PC-9 (cell line): ENCODE data around the gene ACACB. TPM values are rescaled to one million over a fixed set of nuclear protein-coding genes. Genes with fewer than 3 reads are reported as not detected.

Experiments used
- BruUV-seq: library from RNA; stranded (reverse); fragments of 400-500 nt; replicated peaks from 2 replicates; lab custom pipeline; 2021; lab: Mats Ljungman, UMichigan
- CTCF ChIA-PET: fragments of 300-600 bp; sonication (Branson Sonifier 250); formaldehyde crosslinking; loops from one replicate; lab custom pipeline; 2022; ENCODE audit warnings: antibody characterized with exemption; lab: Charles Lee
- POLR2A ChIA-PET: fragments of 300-600 bp; sonication (Branson Sonifier 250); formaldehyde crosslinking; loops from one replicate; lab custom pipeline; 2022; ENCODE audit warnings: antibody characterized with exemption; ENCODE audit not compliant: unreplicated experiment; lab: Charles Lee
- DNase-seq, 2 experiments: peaks; one replicate each; pipeline versions ENCODE4 v3.0.0 to v3.0.0-alpha.2; 2015 to 2022; ENCODE audit warnings: mixed read lengths in 1 of 2
- H2AFZ ChIP-seq: fragments of 200-600 bp; sonication (generic); 2 replicates; pipeline ENCODE4 v1.8.1; 2017; ENCODE audit warnings: antibody characterized with exemption
- H3F3A ChIP-seq: fragments of 200-600 bp; sonication (generic); 2 replicates; pipeline ENCODE4 v1.8.1; 2017; ENCODE audit warnings: antibody characterized with exemption, mild to moderate bottlenecking, low read depth; ENCODE audit not compliant: insufficient read depth
- H3K27ac ChIP-seq: fragments of 200-600 bp; sonication (generic); 2 replicates; pipeline ENCODE4 v1.6.1; 2016; ENCODE audit warnings: mixed run types
- H3K27me3 ChIP-seq: fragments of 200-600 bp; sonication (generic); 2 replicates; pipeline ENCODE4 v1.6.1; 2016; ENCODE audit warnings: low read depth, mixed run types; ENCODE audit not compliant: insufficient read depth
- H3K36me3 ChIP-seq: fragments of 200-600 bp; sonication (generic); 2 replicates; pipeline ENCODE4 v1.6.1; 2016; ENCODE audit warnings: low read depth, mixed run types
- H3K4me1 ChIP-seq: fragments of 200-600 bp; sonication (generic); replicated peaks from 2 replicates; pipeline ENCODE4 v1.6.1; 2016; ENCODE audit warnings: mixed run types; ENCODE audit not compliant: insufficient read depth
- H3K4me2 ChIP-seq: fragments of 200-600 bp; sonication (generic); 2 replicates; pipeline ENCODE4 v1.6.1; 2017; ENCODE audit warnings: mixed run types
- H3K4me3 ChIP-seq: fragments of 200-600 bp; sonication (generic); 2 replicates; pipeline ENCODE4 v1.6.1; 2016; ENCODE audit warnings: mixed run types
- H3K79me2 ChIP-seq: fragments of 200-600 bp; sonication (generic); 2 replicates; pipeline ENCODE4 v1.6.1; 2017; ENCODE audit warnings: low read depth, mixed run types
- H3K9me2 ChIP-seq: fragments of 200-600 bp; sonication (generic); 2 replicates; pipeline ENCODE4 v1.8.1; 2017; ENCODE audit warnings: mild to moderate bottlenecking; ENCODE audit not compliant: insufficient read depth
- H3K9me3 ChIP-seq: fragments of 200-600 bp; sonication (generic); 2 replicates; pipeline ENCODE4 v1.8.1; 2016; ENCODE audit warnings: low read depth; ENCODE audit not compliant: insufficient read depth
- H4K20me1 ChIP-seq: fragments of 200-600 bp; sonication (generic); 2 replicates; pipeline ENCODE4 v1.8.1; 2017; ENCODE audit not compliant: insufficient read depth
- CTCF ChIP-seq: fragments of 200-600 bp; sonication (generic); conservative IDR thresholded peaks from 2 replicates; pipeline ENCODE4 v1.6.1; 2017; ENCODE audit warnings: mixed run types, antibody characterized with exemption, mild to moderate bottlenecking, moderate library complexity
- EZH2 ChIP-seq: fragments of 200-600 bp; sonication (generic); IDR thresholded peaks from 2 replicates; pipeline ENCODE4 v1.8.0; 2017; ENCODE audit warnings: antibody characterized with exemption, low read depth
- intact Hi-C: fragments of 100-400 bp; cut with micrococcal nuclease; formaldehyde crosslinking; loops from one replicate; pipeline ENCODE4 v1.10.0; 2022; ENCODE audit not compliant: unreplicated experiment
- total RNA-seq: library from RNA; stranded (reverse); gene quantifications from 2 replicates; pipeline ENCODE4 v1.2.3, GENCODE V29; 2021

ACACB gene
- total RNA-seq, 1 experiment from 2014 or later = 13.8 TPM

DNA sequence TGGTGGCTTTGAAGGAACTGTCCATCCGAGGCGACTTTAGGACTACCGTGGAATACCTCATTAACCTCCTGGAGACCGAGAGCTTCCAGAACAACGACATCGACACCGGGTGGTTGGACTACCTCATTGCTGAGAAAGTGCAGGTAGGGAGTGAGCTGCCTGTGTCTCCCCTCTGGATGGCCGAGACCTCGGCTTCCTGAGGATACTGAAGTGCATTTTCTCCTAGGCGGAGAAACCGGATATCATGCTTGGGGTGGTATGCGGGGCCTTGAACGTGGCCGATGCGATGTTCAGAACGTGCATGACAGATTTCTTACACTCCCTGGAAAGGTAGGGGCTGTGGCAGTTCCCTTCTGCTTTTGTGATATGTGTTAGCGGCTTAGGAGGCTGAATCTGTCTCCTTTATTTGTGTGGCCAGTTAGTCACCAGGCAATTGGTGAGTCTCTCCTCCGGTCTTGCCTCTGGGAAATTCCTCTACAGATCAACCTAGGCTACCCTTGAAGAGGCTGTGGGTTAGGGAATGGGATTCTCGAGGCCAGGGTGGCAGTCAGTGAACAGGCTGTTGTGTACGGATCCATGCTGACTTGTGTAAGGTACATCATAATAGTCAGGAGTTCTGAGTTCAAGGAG lies 75.3 kb downstream of the ACACB start:
- no TSS peak for BruUV-seq
- H3K4me3 ChIP-seq = no peak overlapping the region
- no peak for TF ChIP-seq EZH2
- H2AFZ ChIP-seq = no peak overlapping the region
- H3K79me2 ChIP-seq = no peaks in the 10 kb centered on the region
- peak overlapping the region; percentile 49 for H3K4me2 ChIP-seq
- peak in 1 of 2 experiments; percentile 42 for DNase-seq
- no peaks in the 10 kb centered on the region for H3K9me2 ChIP-seq
- H3K27me3 ChIP-seq = no peaks in the 10 kb centered on the region
- POLR2A ChIA-PET = no interaction called here
- H3K36me3 ChIP-seq = no peaks in the 10 kb centered on the region
- peaks cover 17% of the 10 kb centered on the region; the same call in 1 of the 2 replicates for H3F3A ChIP-seq
- no peaks in the 10 kb centered on the region for H4K20me1 ChIP-seq
- intact Hi-C loops = no loop called here
- CTCF ChIA-PET = no interaction called here
- H3K9me3 ChIP-seq = no peaks in the 10 kb centered on the region
- peaks cover 12% of the 10 kb centered on the region for H3K4me1 ChIP-seq
- no peak overlapping the region for H3K27ac ChIP-seq

DNA sequence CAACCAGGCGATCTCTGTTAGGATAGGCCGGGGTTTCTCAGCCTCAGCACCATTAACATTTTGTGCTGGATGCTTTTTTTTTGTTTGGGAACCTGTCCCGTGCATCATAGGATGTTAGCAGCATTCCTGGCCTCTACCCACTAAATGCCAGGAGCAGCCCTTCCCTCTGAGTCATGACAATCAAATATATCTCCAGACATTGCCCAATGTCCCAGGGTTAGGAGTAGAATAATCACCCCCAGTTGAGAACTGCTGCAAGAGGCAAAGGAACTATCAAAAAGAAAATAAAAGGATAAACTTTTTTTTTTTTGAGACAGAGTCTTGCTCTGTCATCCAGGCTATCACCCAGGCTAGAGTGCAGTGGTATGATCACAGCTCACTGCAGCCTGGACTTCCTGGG lies 76.0 kb downstream of the ACACB start:
- Histone ChIP-seq H2AFZ (no peak overlapping the region), H3K4me2 (peak overlapping the region; percentile 49), H3K27ac (no peak overlapping the region)

GRCh38 chr12:109193896-109194295 lies 77.5 kb downstream of the ACACB start:
- intact Hi-C loops = no loop called here

More for the DNA sequence above, 76.0 kb downstream of the ACACB start:
- DNase-seq = peak; percentile 26 to 82
- Histone ChIP-seq H3K27me3 (no peaks in the 10 kb centered on the region), H3K9me3 (no peaks in the 10 kb centered on the region), H3F3A (peaks cover 17% of the 10 kb centered on the region; the same call in 1 of the 2 replicates), H4K20me1 (no peaks in the 10 kb centered on the region), H3K4me1 (peaks cover 12% of the 10 kb centered on the region), H3K36me3 (no peaks in the 10 kb centered on the region), H3K9me2 (no peaks in the 10 kb centered on the region), H3K79me2 (no peaks in the 10 kb centered on the region), H3K4me3 (no peak overlapping the region)
- CTCF ChIA-PET = no interaction called here
- TF ChIP-seq CTCF = no peak
- no peak for TF ChIP-seq EZH2
- POLR2A ChIA-PET = no interaction called here
- intact Hi-C loops = no loop called here
- no TSS peak for BruUV-seq

More at GRCh38 chr12:109193896-109194295, 77.5 kb downstream of the ACACB start:
- no peaks in the 10 kb centered on the region for H3K27me3 ChIP-seq
- TF ChIP-seq CTCF = no peak
- TF ChIP-seq EZH2 = no peak
- H3K4me2 ChIP-seq = no peak overlapping the region
- H4K20me1 ChIP-seq = no peaks in the 10 kb centered on the region
- ChIA-PET POLR2A (no interaction called here), CTCF (no interaction called here)
- H2AFZ ChIP-seq = no peak overlapping the region
- H3K27ac ChIP-seq = no peak overlapping the region
- H3K9me2 ChIP-seq = no peaks in the 10 kb centered on the region
- no peaks in the 10 kb centered on the region for H3K36me3 ChIP-seq
- H3K79me2 ChIP-seq = no peaks in the 10 kb centered on the region
- H3F3A ChIP-seq = peaks cover 17% of the 10 kb centered on the region; the same call in 1 of the 2 replicates
- DNase-seq = no peak
- H3K4me1 ChIP-seq = peaks cover 12% of the 10 kb centered on the region
- no peaks in the 10 kb centered on the region for H3K9me3 ChIP-seq
- no TSS peak for BruUV-seq
- no peak overlapping the region for H3K4me3 ChIP-seq
